Esophagus muscularis mucosa (tissue), 4 donors: ENCODE results near the gene NIN. TPM values are rescaled to one million over a fixed set of nuclear protein-coding genes. Genes with fewer than 3 reads are reported as not detected.

Experiments
- DNase-seq: peaks from one replicate; pipeline ENCODE4 v3.0.0-alpha.2; 2017; ENCODE audit errors: extremely low spot score
- H3K27ac ChIP-seq, 4 donors: fragments of 200-600 bp; sonication (generic); replicated peaks in 1 of 4; 1 replicate in 3 of 4; 2 replicates in 1 of 4; pipeline ENCODE4 v1.5.1; 2016 to 2019; ENCODE audit warnings: mild to moderate bottlenecking in 1 of 4
- H3K27me3 ChIP-seq, 4 donors: fragments of 200-600 bp; sonication (generic); one replicate each; pipeline versions ENCODE4 v1.5.1 to v1.6.0; 2016 to 2019
- H3K36me3 ChIP-seq, 4 donors: fragments of 200-600 bp; sonication (generic); one replicate each; pipeline ENCODE4 v1.5.1; 2016 to 2019
- H3K4me1 ChIP-seq, 4 donors: fragments of 200-600 bp; sonication (generic); one replicate each; pipeline ENCODE4 v1.5.1; 2016 to 2019
- H3K4me3 ChIP-seq, 4 donors: fragments of 200-600 bp; sonication (generic); 1 replicate in 2 of 4; 2 replicates in 2 of 4; pipeline ENCODE4 v1.5.1; 2016 to 2019; ENCODE audit warnings: mild to moderate bottlenecking in 4 of 4, moderate library complexity in 1 of 4
- H3K9me3 ChIP-seq, 4 donors: fragments of 200-600 bp; sonication (generic); 1 replicate in 3 of 4; 2 replicates in 1 of 4; pipeline ENCODE4 v1.5.1; 2016 to 2019
- EP300 ChIP-seq: sonication (generic); formaldehyde crosslinking; IDR thresholded peaks from one replicate; pipeline ENCODE4 v1.6.1; 2017; ENCODE audit warnings: antibody characterized with exemption
- POLR2A ChIP-seq: fragments of 450-650 bp; IDR thresholded peaks from one replicate; pipeline ENCODE4 v1.6.1; 2017; ENCODE audit warnings: antibody characterized with exemption, moderate library complexity, mild to moderate bottlenecking, low read depth
- POLR2AphosphoS5 ChIP-seq, 2 donors: sonication (generic); formaldehyde crosslinking; IDR thresholded peaks; one replicate each; pipeline ENCODE4 v1.6.1; 2017; ENCODE audit warnings: antibody characterized with exemption in 2 of 2
- WGBS: methylation state at CpG from one replicate; pipeline ENCODE4 v1.1.5; 2018; 5-methylcytosine and 5-hydroxymethylcytosine counted together
- intact Hi-C: fragments of 100-400 bp; cut with DNase I; formaldehyde crosslinking; loops from one replicate; pipeline ENCODE4 v1.15.1; 2023
- total RNA-seq, 4 donors: library from RNA; depleted of rRNA; stranded (reverse); fragments of >200 nt; gene quantifications; one replicate each; pipeline versions ENCODE4 v1.1.0 to v1.2.1, GENCODE V29; 2016
- TF ChIP-seq, protein P1 (sequence below), 3 experiments: fragments of 200-600 bp in 2 of 3; fragments of 450-650 bp in 1 of 3; sonication (generic) in 2 of 3; IDR thresholded peaks; one replicate each; pipeline ENCODE4 v1.5.1; 2017 to 2019; ENCODE audit warnings: antibody characterized with exemption in 3 of 3, mild to moderate bottlenecking in 2 of 3, moderate library complexity in 1 of 3

Gene NIN
- total RNA-seq, 4 donors from 2014 or later, result 26.2 to 38.8 (median 34.1) TPM

DNA sequence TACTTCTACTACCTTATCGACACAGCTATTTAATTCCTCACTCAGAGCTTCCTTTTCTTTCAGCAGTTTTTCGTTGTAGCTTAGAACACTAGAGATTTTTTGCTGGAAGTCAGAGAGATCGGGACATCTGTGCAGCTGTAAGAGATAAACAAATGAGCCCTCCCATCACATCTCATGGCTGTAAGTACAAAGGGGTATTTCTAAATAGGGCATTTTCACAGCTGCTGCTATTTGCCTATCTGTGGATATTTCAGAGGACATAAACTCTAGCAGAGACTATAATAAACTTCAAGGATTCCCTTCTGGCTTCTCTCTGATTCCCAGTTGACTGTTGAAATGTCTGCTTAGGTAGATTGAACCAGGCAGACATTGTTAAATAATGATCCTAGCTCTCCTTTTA lies 86.7 kb downstream of the NIN start:
- Histone ChIP-seq H3K27ac (no peak overlapping the region), H3K4me1 (peaks cover 3 to 20% (median 13%) of the 10 kb centered on the region in 4 donors), H3K4me3 (no peak overlapping the region), H3K9me3 (no peaks in the 10 kb centered on the region), H3K36me3 (peaks cover 11 to 75% (median 43%) of the 10 kb centered on the region in 4 donors), H3K27me3 (no peaks in the 10 kb centered on the region)
- intact Hi-C loops, result no loop called here
- WGBS, result 74% methylated on average over 3 of the region's 3 CpGs
- TF ChIP-seq POLR2A, result no peak
- TF ChIP-seq, protein P1, sequence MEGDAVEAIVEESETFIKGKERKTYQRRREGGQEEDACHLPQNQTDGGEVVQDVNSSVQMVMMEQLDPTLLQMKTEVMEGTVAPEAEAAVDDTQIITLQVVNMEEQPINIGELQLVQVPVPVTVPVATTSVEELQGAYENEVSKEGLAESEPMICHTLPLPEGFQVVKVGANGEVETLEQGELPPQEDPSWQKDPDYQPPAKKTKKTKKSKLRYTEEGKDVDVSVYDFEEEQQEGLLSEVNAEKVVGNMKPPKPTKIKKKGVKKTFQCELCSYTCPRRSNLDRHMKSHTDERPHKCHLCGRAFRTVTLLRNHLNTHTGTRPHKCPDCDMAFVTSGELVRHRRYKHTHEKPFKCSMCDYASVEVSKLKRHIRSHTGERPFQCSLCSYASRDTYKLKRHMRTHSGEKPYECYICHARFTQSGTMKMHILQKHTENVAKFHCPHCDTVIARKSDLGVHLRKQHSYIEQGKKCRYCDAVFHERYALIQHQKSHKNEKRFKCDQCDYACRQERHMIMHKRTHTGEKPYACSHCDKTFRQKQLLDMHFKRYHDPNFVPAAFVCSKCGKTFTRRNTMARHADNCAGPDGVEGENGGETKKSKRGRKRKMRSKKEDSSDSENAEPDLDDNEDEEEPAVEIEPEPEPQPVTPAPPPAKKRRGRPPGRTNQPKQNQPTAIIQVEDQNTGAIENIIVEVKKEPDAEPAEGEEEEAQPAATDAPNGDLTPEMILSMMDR (IDR thresholded peaks at IDR 0.05), result no peak
- TF ChIP-seq EP300, result no peak
- TF ChIP-seq POLR2AphosphoS5 (IDR thresholded peaks at IDR 0.05), result no peak
- no peak for DNase-seq

DNA sequence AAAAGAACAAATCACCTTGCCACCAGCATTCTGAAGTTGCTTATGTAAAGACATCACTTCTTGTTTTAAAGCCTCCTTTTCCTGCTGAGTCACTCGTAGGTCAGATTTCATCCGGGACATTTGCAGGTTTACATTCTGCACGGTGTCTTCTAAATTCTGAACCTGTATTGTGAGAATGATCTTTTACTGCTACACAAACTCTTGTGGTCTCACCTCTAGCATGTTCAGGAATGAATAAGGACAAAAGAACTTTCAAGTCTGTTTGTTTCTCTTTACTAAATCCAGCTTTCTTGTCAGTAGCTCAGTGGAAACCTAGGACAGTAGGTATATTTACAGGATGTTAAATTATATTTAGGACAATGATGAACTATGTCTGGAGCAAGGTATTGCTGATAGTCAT lies 89.4 kb downstream of the NIN start:
- H3K27ac ChIP-seq, result no peak overlapping the region
- TF ChIP-seq, protein P1 (IDR thresholded peaks at IDR 0.05), result no peak
- TF ChIP-seq POLR2A (no peak), EP300 (no peak), POLR2AphosphoS5 (IDR thresholded peaks at IDR 0.05) (no peak)
- no peaks in the 10 kb centered on the region for H3K27me3 ChIP-seq
- intact Hi-C loops, result no loop called here
- H3K4me3 ChIP-seq, result no peak overlapping the region
- DNase-seq, result no peak
- H3K9me3 ChIP-seq, result no peaks in the 10 kb centered on the region
- H3K4me1 ChIP-seq, result peaks cover 6 to 22% (median 16%) of the 10 kb centered on the region in 4 donors
- WGBS, result 60% methylated on average over 3 of the region's 3 CpGs
- H3K36me3 ChIP-seq, result peaks cover 0 to 76% (median 46%) of the 10 kb centered on the region in 4 donors

DNA sequence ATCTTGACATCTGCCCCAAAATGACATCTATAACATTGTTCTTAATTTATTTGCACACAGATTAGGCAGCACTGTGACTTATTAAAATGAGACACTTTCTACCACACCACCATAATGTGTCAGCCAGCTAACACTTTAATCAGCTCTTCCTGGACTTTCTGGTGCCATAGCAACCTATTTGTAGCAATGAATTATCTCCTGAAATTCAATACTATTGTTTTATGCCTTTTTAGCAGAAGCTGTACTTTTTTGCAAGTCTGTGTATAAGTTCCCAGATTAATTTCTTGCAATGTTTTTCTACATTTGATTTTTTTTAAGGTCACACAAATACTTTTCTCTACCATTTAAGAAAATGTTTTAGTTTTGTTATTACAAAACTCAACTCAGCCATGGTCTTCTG lies 90.1 kb downstream of the NIN start:
- Histone ChIP-seq H3K36me3 (peaks cover 0 to 76% (median 46%) of the 10 kb centered on the region in 4 donors), H3K4me1 (peaks cover 6 to 22% (median 16%) of the 10 kb centered on the region in 4 donors), H3K27me3 (no peaks in the 10 kb centered on the region), H3K4me3 (no peak overlapping the region), H3K9me3 (no peaks in the 10 kb centered on the region), H3K27ac (peak overlapping the region in 1 of 4 donors; percentile 50)
- intact Hi-C loops, result no loop called here
- no peak for DNase-seq
- TF ChIP-seq, protein P1 (IDR thresholded peaks at IDR 0.05), result no peak
- no peak for TF ChIP-seq POLR2AphosphoS5 (IDR thresholded peaks at IDR 0.05)
- TF ChIP-seq EP300, result no peak
- TF ChIP-seq POLR2A, result no peak

DNA sequence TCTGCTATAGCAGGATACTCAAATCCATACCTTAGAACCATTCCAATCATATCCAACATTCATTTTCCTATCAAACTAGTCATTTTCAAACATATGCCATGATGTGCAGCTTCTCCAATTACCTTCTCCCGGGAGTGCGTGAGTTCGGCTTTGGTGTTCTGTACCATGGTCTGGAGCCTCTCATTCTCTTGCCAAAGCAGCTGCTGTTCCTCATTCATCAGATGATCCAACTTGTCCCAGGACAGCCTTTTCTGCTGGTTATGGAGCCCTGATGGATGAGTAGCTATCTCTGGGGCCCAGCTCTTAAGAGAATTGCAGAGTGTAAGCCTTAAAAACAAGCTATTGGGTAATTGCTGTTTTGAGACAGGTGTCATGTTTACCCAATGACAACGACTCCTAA lies 91.8 kb downstream of the NIN start:
- Histone ChIP-seq H3K4me1 (peaks cover 6 to 16% (median 16%) of the 10 kb centered on the region in 4 donors), H3K9me3 (no peaks in the 10 kb centered on the region), H3K27me3 (no peaks in the 10 kb centered on the region), H3K27ac (peak overlapping the region in 3 of 4 donors; percentile 36 to 54 (median 50)), H3K36me3 (peaks cover 6 to 76% (median 50%) of the 10 kb centered on the region in 4 donors), H3K4me3 (no peak overlapping the region)
- intact Hi-C loops, result no loop called here
- no peak for DNase-seq
- TF ChIP-seq, protein P1 (IDR thresholded peaks at IDR 0.05), result no peak
- TF ChIP-seq EP300 (no peak), POLR2A (no peak), POLR2AphosphoS5 (IDR thresholded peaks at IDR 0.05) (no peak)
- WGBS, result 85% methylated on average over 4 of the region's 4 CpGs

DNA sequence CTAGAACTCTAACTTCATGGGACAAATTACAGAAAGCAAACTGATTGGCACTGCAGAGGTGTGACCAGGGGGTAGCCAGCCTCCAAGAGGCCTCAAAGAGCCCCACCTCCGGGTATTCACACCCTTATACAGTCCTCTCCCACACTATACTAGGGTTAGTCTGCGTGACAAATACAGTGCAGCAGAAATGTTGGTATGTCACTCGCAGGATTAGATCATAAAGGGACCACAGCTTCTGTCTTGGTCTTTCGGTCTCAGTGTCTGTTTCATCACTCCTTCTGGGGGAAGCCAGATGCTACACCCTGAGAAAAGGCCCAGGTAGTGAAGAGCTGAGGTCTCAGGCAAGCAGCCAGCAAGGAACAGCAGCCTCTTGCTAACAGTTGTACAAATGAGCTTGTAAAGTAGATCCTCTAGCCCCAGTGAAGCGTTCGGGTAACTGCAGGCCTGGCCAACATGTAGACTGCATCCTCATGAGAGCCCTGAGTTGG lies 94.0 kb downstream of the NIN start:
- H3K4me1 ChIP-seq, result peaks cover 6 to 16% (median 16%) of the 10 kb centered on the region in 4 donors
- DNase-seq, result no peak
- intact Hi-C loops, result no loop called here
- peaks cover 16 to 76% (median 50%) of the 10 kb centered on the region in 4 donors for H3K36me3 ChIP-seq
- 82% methylated on average over 6 of the region's 6 CpGs for WGBS
- H3K27me3 ChIP-seq, result no peaks in the 10 kb centered on the region
- H3K27ac ChIP-seq, result no peak overlapping the region
- H3K4me3 ChIP-seq, result no peak overlapping the region
- no peaks in the 10 kb centered on the region for H3K9me3 ChIP-seq
- TF ChIP-seq, protein P1 (IDR thresholded peaks at IDR 0.05), result no peak
- TF ChIP-seq POLR2AphosphoS5 (IDR thresholded peaks at IDR 0.05) (no peak), EP300 (no peak), POLR2A (no peak)
